Measurements from ENCODE around the gene MFSD12. TPM values are rescaled to one million over a fixed set of nuclear protein-coding genes. Genes with fewer than 3 reads are reported as not detected.

Gene MFSD12
- total RNA-seq, 4 donors from 2014 or later = 36.4 to 90.9 (median 66.7) TPM

DNA sequence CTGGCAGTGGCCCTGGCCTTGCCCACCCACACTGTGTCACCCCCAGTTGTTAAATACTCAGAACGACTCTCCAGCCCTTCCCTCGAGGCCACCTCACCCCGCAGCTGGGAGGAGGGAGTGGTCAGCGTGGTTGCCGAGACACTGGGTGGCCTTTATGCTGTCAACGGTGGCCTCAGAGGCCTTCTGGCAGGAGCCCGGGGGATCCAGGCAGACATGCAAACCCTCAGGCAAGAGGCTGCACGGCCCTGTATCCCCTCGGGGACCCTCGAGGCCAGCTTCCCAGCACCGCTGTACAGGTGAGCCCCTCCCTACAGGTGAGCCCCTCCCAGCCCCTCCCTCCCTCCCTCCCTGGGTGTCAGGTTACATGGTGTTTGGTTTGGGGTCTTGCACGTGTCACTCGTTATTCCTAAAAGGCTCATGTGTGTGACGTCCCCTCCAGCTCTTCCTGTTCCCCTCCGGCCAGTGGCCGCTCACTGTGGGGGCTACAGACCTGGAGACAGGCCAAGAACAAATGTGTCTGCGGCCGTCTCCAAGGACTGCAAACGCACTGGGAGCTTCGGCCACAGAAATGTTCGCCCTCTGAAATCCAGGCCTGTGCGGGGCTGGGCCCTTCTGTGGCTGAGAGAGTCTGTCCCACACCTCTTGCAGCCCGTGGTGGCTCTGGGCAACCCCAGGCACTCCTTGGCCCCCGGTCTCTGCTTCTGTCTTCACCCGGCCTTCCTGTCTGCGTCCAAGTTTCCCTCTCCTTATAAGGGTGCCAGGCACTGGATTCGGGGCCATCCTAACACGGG is 18.2 kb downstream of the MFSD12 start, which contains the start of gene TEKTIP1:
Gene TEKTIP1 (plus strand): TSS at position 210 of the 791 bp plus-strand sequence. CDS start 4 bp downstream, at position 214.
- Histone ChIP-seq H3K4me1 (no peaks in the 10 kb centered on the region), H3K36me3 (peaks cover 20 to 24% of the 10 kb centered on the region in 2 donors), H3K27me3 (no peaks in the 10 kb centered on the region), H3K4me3 (replicated peaks in 1 of 3) (no peak within 1 kb of the TSS), H3K9me3 (no peaks in the 10 kb centered on the region), H3K27ac (no peak within 1 kb of the TSS)
- intact Hi-C loops (cut with DNase I) = no loop called here
- no peak for DNase-seq
- WGBS, 2 donors = 74 to 75% methylated on average over 19 to 27 of the region's 28 CpGs
- TF ChIP-seq CTCF (IDR thresholded peaks at IDR 0.05) (no peak), POLR2A (IDR thresholded peaks at IDR 0.05) (no peak)

DNA sequence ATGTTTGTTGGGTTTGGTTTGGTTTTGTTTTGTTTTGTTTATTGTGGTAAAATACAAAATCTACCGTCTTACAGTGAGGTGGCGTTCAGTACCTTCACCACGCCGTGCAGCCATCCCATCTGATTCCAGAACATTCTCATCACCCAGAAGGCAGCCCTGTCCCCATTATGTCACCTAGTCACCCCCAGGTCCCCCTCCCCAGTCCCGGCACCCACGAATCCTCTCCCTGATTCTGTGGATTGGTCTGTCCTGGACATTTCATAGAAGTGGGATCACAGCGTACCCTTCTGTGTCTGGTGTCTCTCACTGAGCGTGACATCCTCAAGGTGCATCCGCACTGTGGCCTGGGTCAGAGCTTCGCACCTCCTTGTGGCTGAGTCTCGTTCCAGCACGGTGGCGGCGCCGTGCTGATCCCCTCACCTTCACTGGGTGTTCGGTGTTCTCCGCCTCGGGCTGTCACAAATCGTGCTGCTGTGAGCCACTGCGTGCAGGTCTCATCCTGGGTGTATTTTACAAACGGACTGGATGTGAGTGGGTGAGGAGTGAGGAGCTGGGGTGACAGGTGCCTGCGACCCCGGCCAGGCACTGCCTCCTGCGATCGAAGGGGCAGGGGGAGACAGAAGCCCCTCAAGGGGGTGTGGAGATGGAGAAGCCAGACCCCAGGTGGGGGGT is 19.0 kb downstream of the MFSD12 start:
- H3K4me1 ChIP-seq = no peaks in the 10 kb centered on the region
- H3K36me3 ChIP-seq = peaks cover 24 to 31% of the 10 kb centered on the region in 2 donors
- intact Hi-C loops (cut with DNase I) = no loop called here
- no peaks in the 10 kb centered on the region for H3K27me3 ChIP-seq
- DNase-seq = no peak
- 88 to 95% methylated on average over 8 to 25 of the region's 25 CpGs for WGBS, 2 donors
- H3K4me3 ChIP-seq (replicated peaks in 1 of 3) = no peak overlapping the region
- H3K27ac ChIP-seq = no peak overlapping the region
- H3K9me3 ChIP-seq = no peaks in the 10 kb centered on the region
- TF ChIP-seq POLR2A (IDR thresholded peaks at IDR 0.05) (no peak), CTCF (IDR thresholded peaks at IDR 0.05) (no peak)

DNA sequence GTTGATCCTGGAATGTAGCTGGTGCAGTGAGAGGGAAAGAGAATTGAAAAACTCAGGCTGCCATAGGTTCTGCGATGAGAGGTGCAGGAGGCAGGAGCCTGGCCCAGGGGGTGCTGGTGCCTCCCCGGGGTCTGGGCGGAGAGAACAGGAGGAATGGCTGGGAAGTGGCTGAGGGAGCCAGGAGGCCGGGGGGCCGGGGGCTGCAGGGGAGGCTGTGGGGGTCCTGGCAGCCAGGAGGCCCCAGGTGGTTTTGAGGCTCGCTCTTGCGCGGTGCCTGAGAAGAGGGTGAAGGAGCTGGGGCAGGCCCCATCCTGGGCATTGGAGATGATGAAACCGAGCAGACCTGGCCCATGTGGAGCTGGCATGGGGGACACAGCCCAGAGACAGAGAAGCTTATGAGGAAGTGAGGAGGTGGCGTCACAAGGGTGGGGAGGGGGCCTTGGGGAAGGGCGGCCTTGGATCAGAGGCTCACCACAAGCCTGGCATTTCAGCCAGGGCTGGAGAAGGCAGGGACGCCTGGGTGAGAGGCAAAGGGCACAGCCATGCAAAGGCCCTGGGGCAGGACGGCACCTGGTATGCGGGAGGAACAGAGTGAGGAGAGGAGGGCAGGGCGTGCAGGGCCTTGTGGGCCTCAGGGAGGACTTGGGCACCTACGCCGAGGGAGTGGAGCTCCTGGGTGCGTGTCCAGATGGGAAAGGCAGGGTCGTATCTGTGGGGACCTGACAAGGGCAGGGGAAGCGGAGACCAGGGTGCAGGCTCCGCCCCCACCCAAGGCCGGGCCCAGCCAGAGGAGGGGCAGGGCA is 19.7 kb downstream of the MFSD12 start:
- no peaks in the 10 kb centered on the region for H3K9me3 ChIP-seq
- WGBS, 2 donors = 90 to 95% methylated on average over 22 of the region's 22 CpGs
- DNase-seq = no peak
- peaks cover 32 to 39% of the 10 kb centered on the region in 2 donors for H3K36me3 ChIP-seq
- intact Hi-C loops (cut with DNase I) = no loop called here
- no peak overlapping the region for H3K4me3 ChIP-seq (replicated peaks in 1 of 3)
- no peaks in the 10 kb centered on the region for H3K27me3 ChIP-seq
- no peak overlapping the region for H3K27ac ChIP-seq
- no peaks in the 10 kb centered on the region for H3K4me1 ChIP-seq
- no peak for TF ChIP-seq CTCF (IDR thresholded peaks at IDR 0.05)
- no peak for TF ChIP-seq POLR2A (IDR thresholded peaks at IDR 0.05)

DNA sequence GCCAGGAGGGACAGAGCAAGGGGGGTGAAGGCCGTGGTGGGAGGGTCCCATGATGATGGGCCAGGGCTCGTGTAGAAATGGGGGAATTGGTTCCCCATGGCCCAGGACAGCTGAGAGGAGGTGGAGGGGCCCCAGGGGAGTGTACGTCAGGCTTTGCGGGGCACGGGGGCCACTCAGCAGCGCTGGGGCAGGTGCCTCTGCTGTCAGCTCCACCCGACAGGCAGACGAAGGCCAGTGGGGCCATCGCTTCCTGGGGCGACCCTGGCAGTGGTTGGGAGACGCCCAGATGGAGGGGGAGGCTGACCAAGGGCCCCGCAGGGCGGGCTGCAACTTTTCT is 20.3 kb downstream of the MFSD12 start:
- no peak overlapping the region for H3K4me3 ChIP-seq (replicated peaks in 1 of 3)
- no peaks in the 10 kb centered on the region for H3K9me3 ChIP-seq
- H3K27ac ChIP-seq = no peak overlapping the region
- TF ChIP-seq POLR2A (IDR thresholded peaks at IDR 0.05) (no peak), CTCF (IDR thresholded peaks at IDR 0.05) (no peak)
- peaks cover 37 to 44% of the 10 kb centered on the region in 2 donors for H3K36me3 ChIP-seq
- no peaks in the 10 kb centered on the region for H3K4me1 ChIP-seq
- WGBS, 2 donors = 80 to 88% methylated on average over 8 to 13 of the region's 13 CpGs
- no peaks in the 10 kb centered on the region for H3K27me3 ChIP-seq
- DNase-seq = no peak
- intact Hi-C loops (cut with DNase I) = no loop called here

Data from thyroid gland (tissue), 4 donors.